IgD-negative memory B cell (primary cell): ENCODE results near the gene USP43. TPM values are rescaled to one million over a fixed set of nuclear protein-coding genes. Genes with fewer than 3 reads are reported as not detected.
"Not testable (repeated sequence)": the region's sequence is repeated elsewhere in the genome, so short reads cannot be mapped to it uniquely, and the experiment has no call there.

Experiments used
- H3K27ac Mint-ChIP-seq, 3 donors: one replicate each; pipeline ENCODE4 v1.8.0; 2020 to 2022; ENCODE audit warnings: mild to moderate bottlenecking in 3 of 3, mixed read lengths in 3 of 3, moderate library complexity in 1 of 3
- H3K27me3 Mint-ChIP-seq: one replicate; pipeline ENCODE4 v1.8.0; 2021; ENCODE audit warnings: mixed read lengths
- H3K36me3 Mint-ChIP-seq: one replicate; pipeline ENCODE4 v1.8.0; 2020; ENCODE audit warnings: mild to moderate bottlenecking, mixed read lengths
- H3K4me1 Mint-ChIP-seq, 3 donors: one replicate each; pipeline ENCODE4 v1.8.0; 2020 to 2022; ENCODE audit warnings: mixed read lengths in 3 of 3, mild to moderate bottlenecking in 1 of 3
- H3K4me3 Mint-ChIP-seq, 4 donors: one replicate each; pipeline ENCODE4 v1.8.0; 2020 to 2022; ENCODE audit warnings: mild to moderate bottlenecking in 4 of 4, mixed read lengths in 4 of 4, moderate library complexity in 3 of 4
- H3K9me3 Mint-ChIP-seq, 3 donors: one replicate each; pipeline ENCODE4 v1.8.0; 2020 to 2021; ENCODE audit warnings: mixed read lengths in 3 of 3, mild to moderate bottlenecking in 1 of 3
- polyA plus RNA-seq: library from polyadenylated mRNA; unstranded; fragments of 300-500 nt; fragmentation: Illumina TruSeq; gene quantifications from one replicate; pipeline ENCODE4 v1.2.3, GENCODE V29; 2021

The USP43 gene, protein sequence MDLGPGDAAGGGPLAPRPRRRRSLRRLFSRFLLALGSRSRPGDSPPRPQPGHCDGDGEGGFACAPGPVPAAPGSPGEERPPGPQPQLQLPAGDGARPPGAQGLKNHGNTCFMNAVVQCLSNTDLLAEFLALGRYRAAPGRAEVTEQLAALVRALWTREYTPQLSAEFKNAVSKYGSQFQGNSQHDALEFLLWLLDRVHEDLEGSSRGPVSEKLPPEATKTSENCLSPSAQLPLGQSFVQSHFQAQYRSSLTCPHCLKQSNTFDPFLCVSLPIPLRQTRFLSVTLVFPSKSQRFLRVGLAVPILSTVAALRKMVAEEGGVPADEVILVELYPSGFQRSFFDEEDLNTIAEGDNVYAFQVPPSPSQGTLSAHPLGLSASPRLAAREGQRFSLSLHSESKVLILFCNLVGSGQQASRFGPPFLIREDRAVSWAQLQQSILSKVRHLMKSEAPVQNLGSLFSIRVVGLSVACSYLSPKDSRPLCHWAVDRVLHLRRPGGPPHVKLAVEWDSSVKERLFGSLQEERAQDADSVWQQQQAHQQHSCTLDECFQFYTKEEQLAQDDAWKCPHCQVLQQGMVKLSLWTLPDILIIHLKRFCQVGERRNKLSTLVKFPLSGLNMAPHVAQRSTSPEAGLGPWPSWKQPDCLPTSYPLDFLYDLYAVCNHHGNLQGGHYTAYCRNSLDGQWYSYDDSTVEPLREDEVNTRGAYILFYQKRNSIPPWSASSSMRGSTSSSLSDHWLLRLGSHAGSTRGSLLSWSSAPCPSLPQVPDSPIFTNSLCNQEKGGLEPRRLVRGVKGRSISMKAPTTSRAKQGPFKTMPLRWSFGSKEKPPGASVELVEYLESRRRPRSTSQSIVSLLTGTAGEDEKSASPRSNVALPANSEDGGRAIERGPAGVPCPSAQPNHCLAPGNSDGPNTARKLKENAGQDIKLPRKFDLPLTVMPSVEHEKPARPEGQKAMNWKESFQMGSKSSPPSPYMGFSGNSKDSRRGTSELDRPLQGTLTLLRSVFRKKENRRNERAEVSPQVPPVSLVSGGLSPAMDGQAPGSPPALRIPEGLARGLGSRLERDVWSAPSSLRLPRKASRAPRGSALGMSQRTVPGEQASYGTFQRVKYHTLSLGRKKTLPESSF
- polyA plus RNA-seq = not detected

GRCh38 chr17:9644910-9645751 lies at the start of gene USP43:
TSS of gene USP43 (plus strand) at chr17:9645517. CDS start at chr17:9645633, 116 bp downstream.
- Mint-ChIP-seq H3K4me1 (peaks cover 0 to 16% (median 4%) of the 10 kb centered on the region in 3 donors), H3K9me3 (peaks cover 0 to 6% (median 0%) of the 10 kb centered on the region in 3 donors), H3K36me3 (peaks cover 2% of the 10 kb centered on the region), H3K4me3 (peak within 1 kb of the TSS in 3 of 4 donors; percentile 76 to 93 (median 90)), H3K27ac (peak within 1 kb of the TSS in 1 of 3 donors; percentile 80), H3K27me3 (peaks cover 45% of the 10 kb centered on the region)

- H3K36me3 Mint-ChIP-seq, H3K27ac Mint-ChIP-seq, H3K27me3 Mint-ChIP-seq, H3K9me3 Mint-ChIP-seq, H3K4me1 Mint-ChIP-seq, H3K4me3 Mint-ChIP-seq: not testable (repeated sequence)
Observed at GRCh38 chr17:9597638-9598037, 47.7 kb upstream of the USP43 start.

- H3K4me1 Mint-ChIP-seq = no peaks in the 10 kb centered on the region
- H3K36me3 Mint-ChIP-seq = peaks cover 2% of the 10 kb centered on the region
- no peak overlapping the region for H3K27ac Mint-ChIP-seq
- no peak overlapping the region for H3K4me3 Mint-ChIP-seq
- peaks cover 10% of the 10 kb centered on the region for H3K27me3 Mint-ChIP-seq
- peaks cover 0 to 4% (median 0%) of the 10 kb centered on the region in 3 donors for H3K9me3 Mint-ChIP-seq
Observed at GRCh38 chr17:9598661-9599060, 46.7 kb upstream of the USP43 start.

DNA sequence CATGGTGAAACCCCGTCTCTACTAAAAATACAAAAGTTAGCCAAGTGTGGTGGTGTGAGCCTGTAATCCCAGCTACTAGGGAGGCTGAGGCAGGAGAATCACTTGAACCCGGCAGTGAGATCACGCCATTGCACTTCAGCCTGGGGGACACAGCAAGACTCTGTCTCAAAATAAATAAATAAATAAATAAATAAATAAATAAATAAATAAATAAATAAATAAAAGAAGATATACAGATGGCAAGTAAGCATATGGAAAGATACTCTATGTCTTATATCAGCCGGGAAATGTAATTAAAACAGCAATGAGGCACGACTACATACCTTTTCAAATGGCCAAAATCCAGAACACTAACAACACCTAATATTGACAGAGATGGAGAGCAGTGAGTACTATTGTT lies 40.7 kb upstream of the USP43 start:
- H3K27me3 Mint-ChIP-seq, H3K4me1 Mint-ChIP-seq, H3K4me3 Mint-ChIP-seq, H3K27ac Mint-ChIP-seq, H3K36me3 Mint-ChIP-seq, H3K9me3 Mint-ChIP-seq: not testable (repeated sequence)

- Mint-ChIP-seq H3K4me1 (no peaks in the 10 kb centered on the region), H3K27ac (no peak overlapping the region), H3K36me3 (no peaks in the 10 kb centered on the region), H3K9me3 (peaks cover 0 to 5% (median 0%) of the 10 kb centered on the region in 3 donors), H3K4me3 (no peak overlapping the region), H3K27me3 (peaks cover 2% of the 10 kb centered on the region)
Observed at GRCh38 chr17:9606453-9606852, 38.9 kb upstream of the USP43 start.

DNA sequence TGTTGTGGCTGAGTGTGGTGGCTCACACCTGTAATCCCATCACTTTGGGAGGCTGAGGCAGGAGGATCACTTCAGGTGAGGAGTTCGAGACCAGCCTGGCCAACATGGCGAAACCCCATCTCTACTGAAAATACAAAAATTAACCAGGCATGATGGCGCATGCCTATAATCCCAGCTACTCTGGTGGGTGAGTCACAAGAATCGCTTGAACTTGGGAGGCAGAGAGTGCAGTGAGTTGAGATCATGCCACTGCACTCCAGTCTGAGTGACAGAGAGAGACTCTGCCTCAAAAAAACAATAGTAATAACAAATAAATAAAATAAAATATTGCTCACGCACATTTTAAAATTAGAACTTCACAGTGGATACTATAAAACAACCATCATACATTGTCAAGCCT lies 38.3 kb upstream of the USP43 start:
- H3K27ac Mint-ChIP-seq, H3K36me3 Mint-ChIP-seq, H3K4me1 Mint-ChIP-seq, H3K9me3 Mint-ChIP-seq, H3K27me3 Mint-ChIP-seq, H3K4me3 Mint-ChIP-seq: not testable (repeated sequence)

GRCh38 chr17:9611557-9611956 lies 33.8 kb upstream of the USP43 start:
- H3K27ac Mint-ChIP-seq = no peak overlapping the region
- H3K27me3 Mint-ChIP-seq = peaks cover 1% of the 10 kb centered on the region
- no peaks in the 10 kb centered on the region for H3K9me3 Mint-ChIP-seq
- H3K4me3 Mint-ChIP-seq = no peak overlapping the region
- peaks cover 3% of the 10 kb centered on the region for H3K36me3 Mint-ChIP-seq
- no peaks in the 10 kb centered on the region for H3K4me1 Mint-ChIP-seq

DNA sequence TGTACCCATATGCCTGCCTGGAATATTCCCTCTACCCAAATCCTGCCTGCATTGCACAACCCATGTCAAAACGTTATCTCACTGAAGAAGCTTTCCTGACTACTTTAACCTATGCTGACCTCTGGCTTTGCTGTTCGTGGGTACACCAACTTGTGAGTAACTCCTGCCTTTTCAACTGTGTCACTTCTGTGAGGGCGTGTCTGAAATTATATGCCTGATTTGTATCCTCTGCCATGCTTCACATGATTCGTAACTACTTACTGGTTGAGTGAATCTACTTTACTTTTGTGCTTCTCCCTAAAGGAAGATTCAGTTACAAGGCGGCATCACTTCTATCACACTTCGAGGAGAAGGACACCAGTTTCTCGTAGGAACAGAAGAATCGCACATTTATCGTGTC lies 33.3 kb upstream of the USP43 start:
- Mint-ChIP-seq H3K4me3 (no peak overlapping the region), H3K4me1 (no peaks in the 10 kb centered on the region), H3K9me3 (no peaks in the 10 kb centered on the region), H3K36me3 (peaks cover 3% of the 10 kb centered on the region), H3K27ac (no peak overlapping the region), H3K27me3 (peaks cover 1% of the 10 kb centered on the region)

- H3K4me3 Mint-ChIP-seq = no peak overlapping the region
- no peak overlapping the region for H3K27ac Mint-ChIP-seq
- peaks cover 1% of the 10 kb centered on the region for H3K27me3 Mint-ChIP-seq
- no peaks in the 10 kb centered on the region for H3K4me1 Mint-ChIP-seq
- no peaks in the 10 kb centered on the region for H3K9me3 Mint-ChIP-seq
- peaks cover 3% of the 10 kb centered on the region for H3K36me3 Mint-ChIP-seq
Observed at GRCh38 chr17:9615486-9615885, 29.8 kb upstream of the USP43 start.

- Mint-ChIP-seq H3K9me3 (peaks cover 11 to 19% (median 16%) of the 10 kb centered on the region in 3 donors), H3K4me3 (no peak overlapping the region), H3K4me1 (no peaks in the 10 kb centered on the region), H3K27ac (no peak overlapping the region), H3K36me3 (no peaks in the 10 kb centered on the region), H3K27me3 (peaks cover 2% of the 10 kb centered on the region)
Observed at GRCh38 chr17:9622961-9623360, 22.4 kb upstream of the USP43 start.

GRCh38 chr17:9628509-9628908 lies 16.8 kb upstream of the USP43 start:
- Mint-ChIP-seq H3K9me3 (peaks cover 7 to 11% (median 10%) of the 10 kb centered on the region in 3 donors), H3K4me3 (no peak overlapping the region), H3K27me3 (peaks cover 9% of the 10 kb centered on the region), H3K36me3 (no peaks in the 10 kb centered on the region), H3K4me1 (no peaks in the 10 kb centered on the region), H3K27ac (no peak overlapping the region)

- no peak overlapping the region for H3K4me3 Mint-ChIP-seq
- H3K27me3 Mint-ChIP-seq = peaks cover 11% of the 10 kb centered on the region
- H3K9me3 Mint-ChIP-seq = peaks cover 0 to 4% (median 1%) of the 10 kb centered on the region in 3 donors
- H3K36me3 Mint-ChIP-seq = peaks cover 2% of the 10 kb centered on the region
- no peaks in the 10 kb centered on the region for H3K4me1 Mint-ChIP-seq
- H3K27ac Mint-ChIP-seq = no peak overlapping the region
Observed at GRCh38 chr17:9632741-9633140, 12.6 kb upstream of the USP43 start.

DNA sequence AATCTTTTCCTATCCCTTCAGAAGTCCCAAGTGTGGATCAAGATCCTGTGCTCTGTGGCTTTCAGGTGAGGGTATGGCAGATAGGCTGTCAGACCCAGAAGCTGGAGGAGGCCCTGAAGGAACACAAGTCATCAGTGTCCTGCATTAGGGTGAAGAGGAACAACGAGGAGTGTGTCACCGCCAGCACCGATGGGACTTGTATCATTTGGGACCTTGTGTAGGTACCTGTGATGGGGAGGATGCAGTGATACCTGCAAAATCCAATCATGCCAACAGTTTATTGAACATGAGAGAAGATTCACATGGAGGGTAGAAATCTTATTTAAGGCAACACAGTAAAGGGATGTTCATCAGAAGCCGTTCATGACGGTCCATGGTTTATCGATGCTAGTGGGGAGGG lies 10.0 kb upstream of the USP43 start:
- Mint-ChIP-seq H3K4me3 (no peak overlapping the region), H3K27ac (no peak overlapping the region), H3K4me1 (no peaks in the 10 kb centered on the region), H3K27me3 (peaks cover 11% of the 10 kb centered on the region), H3K36me3 (peaks cover 2% of the 10 kb centered on the region), H3K9me3 (peaks cover 0 to 4% (median 3%) of the 10 kb centered on the region in 3 donors)

DNA sequence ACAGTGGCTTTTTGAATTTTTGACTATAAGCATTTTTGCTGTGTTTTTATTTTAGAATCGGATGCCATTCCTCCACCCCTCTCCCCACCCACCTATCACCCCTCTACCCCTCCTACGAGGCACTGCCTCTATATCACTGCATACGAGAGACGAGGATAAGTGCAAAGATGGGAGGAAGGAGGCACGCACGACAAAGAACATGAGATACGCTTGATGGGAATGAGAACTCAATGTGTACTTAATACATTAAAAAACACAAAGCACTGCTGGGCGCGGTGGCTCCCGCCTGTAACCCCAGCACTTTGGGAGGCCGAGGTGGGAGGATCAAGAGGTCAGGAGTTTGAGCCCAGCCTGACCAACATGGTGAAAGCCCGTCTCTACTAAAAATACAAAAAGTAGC lies 8.8 kb upstream of the USP43 start:
- H3K9me3 Mint-ChIP-seq = peaks cover 0 to 5% (median 4%) of the 10 kb centered on the region in 3 donors
- H3K36me3 Mint-ChIP-seq = peaks cover 2% of the 10 kb centered on the region
- peaks cover 10% of the 10 kb centered on the region for H3K27me3 Mint-ChIP-seq
- H3K27ac Mint-ChIP-seq = no peak overlapping the region
- no peak overlapping the region for H3K4me3 Mint-ChIP-seq
- H3K4me1 Mint-ChIP-seq = no peaks in the 10 kb centered on the region
